GF-D8 (cell line): ENCODE data around the gene ZNF597.
A peak's percentile ranks its signal among the peaks of the same experiment; 100 is the strongest.
"Not testable (repeated sequence)": the region's sequence is repeated elsewhere in the genome, so short reads cannot be mapped to it uniquely, and the experiment has no call there.

Source experiments
- DNase-seq: peaks from one replicate; lab custom pipeline; 2025; lab: John Stamatoyannopoulos, UW

The ZNF597 gene

GRCh38 chr16:3475604-3476375 is 32.5 kb upstream of the ZNF597 start:
- no peak for DNase-seq

- not testable (repeated sequence) for DNase-seq
These were observed 31.6 kb upstream of the ZNF597 start for GRCh38 chr16:3474870-3475269.

GRCh38 chr16:3474136-3474779 is 31.0 kb upstream of the ZNF597 start:
- DNase-seq, result no peak

DNA sequence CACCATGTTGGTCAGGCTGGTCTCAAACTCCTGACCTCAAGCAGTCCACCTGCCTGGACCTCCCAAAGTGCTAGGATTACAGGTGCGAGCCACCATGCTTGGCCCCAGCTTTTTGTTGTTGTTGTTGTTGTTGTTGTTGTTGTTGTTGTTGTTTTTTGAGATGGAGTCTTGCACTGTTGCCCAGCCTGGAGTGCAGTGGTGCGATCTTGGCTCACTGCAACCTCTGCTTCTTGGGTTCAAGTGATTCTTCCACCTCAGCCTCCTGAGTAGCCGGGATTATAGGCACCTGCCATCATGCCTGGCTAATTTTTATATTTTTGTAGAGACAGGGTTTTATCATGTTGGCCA is 30.3 kb upstream of the ZNF597 start:
- not testable (repeated sequence) for DNase-seq

DNA sequence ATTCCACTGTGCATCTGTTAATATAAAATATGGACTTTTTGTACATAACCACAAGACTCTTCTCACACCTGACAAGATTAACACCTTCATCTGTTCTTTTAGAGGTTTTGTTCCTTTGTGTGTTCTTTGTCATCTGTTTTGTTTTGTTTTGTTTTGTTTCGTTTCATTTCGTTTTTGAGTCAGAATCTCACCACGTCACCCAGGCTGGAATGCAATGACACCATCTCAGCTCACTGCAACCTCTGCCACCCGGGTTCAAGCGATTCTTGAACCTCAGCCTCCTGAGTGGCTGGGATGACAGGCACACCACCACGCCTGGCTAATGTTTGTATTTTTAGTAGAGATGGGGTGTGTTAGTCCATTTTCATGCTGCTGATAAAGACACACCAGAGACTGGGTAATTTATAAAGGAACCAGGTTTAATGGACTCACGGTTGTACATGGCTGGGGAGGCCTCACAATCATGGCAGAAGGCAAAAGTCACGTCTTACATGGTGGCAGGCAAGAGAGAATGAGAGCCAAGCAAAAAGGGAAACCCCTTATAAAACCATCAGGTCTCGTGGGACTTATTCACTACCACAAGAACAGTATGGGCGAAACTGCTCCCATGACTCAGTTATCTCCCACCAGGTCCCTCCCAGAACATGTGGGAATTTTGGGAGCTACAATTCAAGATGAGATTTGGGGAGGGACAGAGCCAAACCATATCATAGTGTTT is 29.7 kb upstream of the ZNF597 start:
- DNase-seq, result no peak

GRCh38 chr16:3471518-3472176 is 28.3 kb upstream of the ZNF597 start:
- no peak for DNase-seq

DNA sequence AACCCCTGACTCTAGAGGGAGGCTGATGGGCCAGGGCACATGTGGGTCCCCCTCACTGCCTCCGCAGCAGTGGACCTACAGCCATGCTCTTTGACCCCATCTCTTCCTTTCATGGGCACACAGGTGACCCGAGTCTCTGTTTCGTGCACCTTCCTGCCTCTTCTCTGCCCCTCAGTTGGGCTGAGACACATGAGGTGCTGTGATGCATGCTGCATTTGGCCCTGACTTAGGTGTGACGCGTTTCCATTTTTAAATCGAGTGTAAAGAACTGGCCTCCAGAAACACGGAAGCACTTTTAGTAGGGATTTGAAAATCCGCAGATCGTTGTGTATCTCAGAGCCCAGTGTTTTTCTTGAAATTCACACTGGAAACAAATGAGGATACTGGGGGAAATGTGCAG is 27.4 kb upstream of the ZNF597 start:
- no peak for DNase-seq

- DNase-seq, result no peak
These were observed 26.4 kb upstream of the ZNF597 start for GRCh38 chr16:3469736-3470135.

DNA sequence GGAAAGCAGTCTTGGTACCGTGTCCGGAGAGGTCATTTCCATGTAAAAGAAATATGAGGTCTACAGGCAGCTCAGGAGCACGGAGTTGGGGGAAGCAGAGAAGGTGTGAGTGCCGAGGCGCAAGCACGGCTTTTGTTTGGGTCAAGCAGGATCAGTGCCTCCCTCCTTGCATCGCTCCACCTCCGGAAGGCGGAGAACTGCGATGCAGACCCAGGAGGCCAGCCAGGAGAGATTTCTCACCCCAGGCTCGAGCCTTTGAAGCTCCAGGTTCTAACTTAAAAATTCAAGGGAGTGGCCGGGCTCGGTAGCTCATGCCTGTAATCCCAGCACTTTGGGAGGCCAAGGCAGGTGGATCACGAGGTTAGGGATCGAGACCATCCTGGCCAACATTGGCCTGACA is 25.2 kb upstream of the ZNF597 start:
- no peak for DNase-seq

- no peak for DNase-seq
These were observed 24.6 kb upstream of the ZNF597 start for GRCh38 chr16:3467921-3468320.

DNA sequence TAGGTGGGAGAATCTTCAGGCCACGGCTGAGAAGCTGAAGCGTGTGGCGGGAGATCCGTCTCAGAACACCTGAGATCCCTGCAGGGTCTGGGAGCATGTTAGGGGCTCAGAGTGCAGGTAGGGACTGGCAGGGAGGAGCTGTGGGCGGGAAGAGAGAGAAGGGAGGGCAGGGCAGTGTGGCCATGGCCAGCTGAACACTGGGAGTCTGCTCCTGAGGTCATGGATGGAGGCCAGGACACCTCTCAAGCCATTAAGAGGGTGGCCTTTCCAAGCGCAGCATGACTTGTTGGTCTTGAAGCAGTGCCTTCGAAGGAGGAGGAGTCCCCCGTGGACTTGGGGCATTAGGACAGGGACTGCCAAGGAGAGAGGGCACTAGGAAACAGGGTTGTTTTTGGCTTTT is 23.9 kb upstream of the ZNF597 start:
- no peak for DNase-seq

DNA sequence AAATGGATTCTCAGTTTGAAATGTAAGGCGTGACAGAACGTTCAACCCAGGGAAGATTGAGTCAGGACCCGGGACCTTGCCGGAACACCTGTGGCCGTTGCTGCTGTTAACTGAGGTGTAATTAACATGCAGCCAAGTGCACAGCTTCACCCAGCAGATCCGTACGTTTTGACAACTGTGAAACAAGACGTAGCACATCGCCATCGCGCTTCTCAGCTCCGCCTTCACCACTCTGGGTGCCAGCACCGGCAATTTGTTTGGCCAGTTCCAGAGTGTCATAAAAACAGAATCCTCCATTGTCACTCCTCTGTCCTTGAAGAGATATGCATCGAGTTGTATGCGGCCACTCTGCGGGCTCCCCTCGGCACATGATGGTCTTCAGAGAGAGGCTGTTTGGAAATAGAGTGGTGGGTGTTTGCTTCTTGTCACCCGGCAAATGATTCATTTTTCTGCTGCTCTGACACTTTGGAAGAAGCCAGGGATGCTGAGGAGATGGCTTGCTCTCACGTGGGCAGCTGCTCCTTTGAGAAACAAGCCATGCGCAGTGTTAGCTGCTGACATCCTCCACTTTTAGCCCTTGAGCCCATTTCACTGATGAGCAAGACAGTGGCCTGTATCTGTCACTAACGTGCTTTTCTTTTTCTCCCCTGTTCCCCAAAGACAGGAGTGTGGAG is 22.7 kb upstream of the ZNF597 start:
- no peak for DNase-seq

DNA sequence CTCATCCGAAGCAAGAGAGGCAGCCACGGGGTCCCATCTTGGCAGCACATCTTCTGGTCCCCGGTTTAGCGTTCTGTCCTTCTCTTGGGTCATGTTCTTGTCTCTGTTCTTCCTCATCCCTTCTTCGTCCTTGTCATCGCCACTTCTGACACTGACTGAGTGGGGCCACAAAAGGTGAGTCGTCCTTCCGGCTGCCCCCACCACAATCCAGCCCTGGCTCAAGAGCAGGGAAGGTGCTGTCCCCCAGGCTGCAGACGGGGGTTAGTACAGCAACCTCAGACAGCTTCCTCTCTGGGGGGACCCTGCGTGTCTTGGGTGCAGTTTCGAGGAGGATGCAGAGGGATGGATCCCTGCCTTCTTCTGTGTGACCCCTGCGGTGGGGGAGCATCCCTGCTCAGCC is 22.0 kb upstream of the ZNF597 start:
- DNase-seq, result no peak

DNA sequence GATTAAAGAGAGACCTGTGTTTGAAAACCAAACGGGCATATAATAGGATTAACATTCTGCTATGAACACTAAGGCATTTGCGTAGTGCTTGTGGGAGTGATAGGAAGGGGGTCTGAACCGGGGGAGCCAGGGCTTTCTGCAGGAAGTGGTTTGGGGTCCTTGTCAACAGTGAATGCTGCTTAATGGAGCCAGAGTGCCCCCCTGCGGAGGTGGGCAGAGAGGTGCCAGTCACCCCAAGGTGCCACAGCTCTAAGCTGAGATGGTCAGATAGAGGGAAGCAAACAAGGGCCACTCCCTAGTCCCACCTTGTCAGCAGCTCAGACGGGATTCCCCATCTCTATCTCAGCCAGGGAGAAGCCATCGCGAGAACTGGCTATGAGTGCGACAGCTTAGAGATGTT is 17.8 kb upstream of the ZNF597 start:
- DNase-seq, result no peak

DNA sequence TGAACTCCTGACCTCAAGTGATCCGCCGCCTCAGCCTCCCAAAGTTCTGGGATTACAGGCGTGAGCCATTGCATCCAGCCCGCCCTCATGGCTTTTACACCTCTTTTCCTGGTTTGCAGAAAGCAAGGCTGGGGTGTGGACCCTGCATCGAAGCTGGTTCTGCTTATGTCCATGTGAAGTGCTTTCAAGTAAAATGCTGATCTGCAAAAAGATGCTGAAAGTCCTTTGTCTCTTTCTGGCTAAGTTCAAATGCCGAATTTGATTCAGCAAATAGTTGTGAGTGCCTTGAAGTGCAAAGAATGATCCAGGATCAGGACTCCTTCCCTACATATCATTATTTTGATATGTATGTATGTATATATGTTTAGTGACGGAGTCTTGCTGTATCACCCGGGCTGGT is 17.3 kb upstream of the ZNF597 start:
- DNase-seq, result no peak

DNA sequence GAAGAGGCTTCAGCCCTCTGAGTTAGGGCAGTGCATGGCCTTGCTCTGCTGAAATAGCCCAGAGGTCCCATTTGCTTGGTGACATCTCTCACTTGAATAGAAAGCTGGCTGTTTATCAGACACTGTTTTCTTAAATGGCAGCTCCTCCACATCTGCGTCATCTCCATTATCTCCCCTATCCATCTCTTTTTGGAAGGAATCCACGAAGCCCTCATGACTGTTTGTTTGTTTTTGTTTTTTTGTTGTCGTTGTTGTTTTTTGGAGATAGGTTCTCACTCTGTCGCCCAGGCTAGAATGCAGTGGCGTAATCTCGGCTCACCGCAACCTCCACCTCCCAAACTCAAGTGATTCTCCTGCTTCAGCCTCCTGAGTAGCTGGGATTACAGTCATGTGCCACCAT is 16.8 kb upstream of the ZNF597 start:
- DNase-seq, result no peak

- no peak for DNase-seq
These were observed 16.2 kb upstream of the ZNF597 start for GRCh38 chr16:3459401-3460090.

DNA sequence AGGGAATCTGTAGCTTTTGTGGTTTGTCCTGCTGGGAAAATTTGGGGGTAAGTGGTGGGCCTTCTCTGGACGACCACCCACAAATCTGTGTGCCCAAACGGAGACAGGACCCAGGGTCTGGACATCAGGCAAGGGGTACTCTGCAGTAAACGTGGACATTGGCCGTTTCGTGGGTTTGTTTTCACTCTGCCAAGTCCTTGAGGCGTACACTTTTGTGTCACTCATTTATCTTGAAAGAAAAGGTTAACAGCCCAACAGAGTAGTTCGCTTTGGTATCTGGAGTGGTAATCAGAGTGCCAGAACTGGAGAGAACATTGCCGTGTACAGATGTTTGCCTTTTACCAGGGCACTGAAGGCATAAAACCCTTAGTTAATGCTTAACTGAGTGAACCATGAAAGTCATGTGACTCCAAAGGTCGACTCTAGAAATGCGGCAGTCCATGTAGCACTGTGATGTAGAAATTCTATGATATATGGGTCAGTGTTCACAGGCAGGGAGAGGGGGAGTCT is 15.6 kb upstream of the ZNF597 start:
- no peak for DNase-seq

GRCh38 chr16:3458278-3458851 is 15.1 kb upstream of the ZNF597 start:
- no peak for DNase-seq

DNA sequence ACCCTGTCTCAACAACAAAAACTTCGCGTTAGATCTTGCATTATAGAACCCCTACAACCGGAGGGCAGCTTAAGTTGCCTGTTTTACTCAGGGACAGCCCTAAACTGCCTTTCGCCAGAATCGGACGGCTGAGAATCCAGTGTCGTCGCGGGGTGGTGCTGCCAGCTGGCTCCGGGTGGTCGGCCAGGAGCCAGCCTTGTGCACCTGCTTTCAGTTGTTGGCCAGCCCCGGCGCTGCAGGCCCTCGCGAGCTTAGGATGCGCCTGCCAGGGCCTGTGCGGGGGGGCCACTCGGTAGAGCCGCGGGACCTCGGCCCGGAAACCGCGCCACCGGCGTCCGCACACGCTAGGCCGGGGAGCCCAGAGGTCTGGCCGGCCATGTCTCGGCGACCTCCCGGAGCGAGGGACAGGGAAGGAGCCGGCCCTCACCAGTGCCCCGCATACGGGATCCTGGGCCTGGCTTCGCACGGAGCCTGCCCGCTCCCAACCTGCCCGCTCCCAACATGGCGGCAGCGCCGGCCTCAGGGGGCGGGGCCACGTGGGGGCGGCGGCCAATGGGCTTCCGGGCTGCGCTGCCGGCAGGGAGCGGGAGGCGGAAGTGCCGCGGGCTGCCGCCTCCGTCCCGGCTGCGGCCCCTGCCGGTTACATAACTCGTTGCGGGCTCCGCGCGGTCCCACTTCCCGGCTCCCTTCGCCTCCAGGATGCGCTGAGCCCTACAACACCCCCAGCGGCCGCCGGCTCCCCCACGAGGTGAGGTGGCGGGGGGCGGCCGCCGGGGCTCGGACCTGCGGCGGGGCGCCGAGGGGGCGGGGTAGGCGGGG is 14.3 kb upstream of the ZNF597 start:
- peak; percentile 68 for DNase-seq
